PC-9 (cell line): ENCODE data around the gene ANKRD33B. TPM values are rescaled to one million over a fixed set of nuclear protein-coding genes. Genes with fewer than 3 reads are reported as not detected.

ENCODE experiments used
- BruUV-seq: library from RNA; stranded (reverse); fragments of 400-500 nt; replicated peaks from 2 replicates; lab custom pipeline; 2021; lab: Mats Ljungman, UMichigan
- CTCF ChIA-PET: fragments of 300-600 bp; sonication (Branson Sonifier 250); formaldehyde crosslinking; loops from one replicate; lab custom pipeline; 2022; ENCODE audit warnings: antibody characterized with exemption; lab: Charles Lee
- POLR2A ChIA-PET: fragments of 300-600 bp; sonication (Branson Sonifier 250); formaldehyde crosslinking; loops from one replicate; lab custom pipeline; 2022; ENCODE audit warnings: antibody characterized with exemption; ENCODE audit not compliant: unreplicated experiment; lab: Charles Lee
- DNase-seq, 2 experiments: peaks; one replicate each; pipeline versions ENCODE4 v3.0.0 to v3.0.0-alpha.2; 2015 to 2022; ENCODE audit warnings: mixed read lengths in 1 of 2
- H2AFZ ChIP-seq: fragments of 200-600 bp; sonication (generic); 2 replicates; pipeline ENCODE4 v1.8.1; 2017; ENCODE audit warnings: antibody characterized with exemption
- H3F3A ChIP-seq: fragments of 200-600 bp; sonication (generic); 2 replicates; pipeline ENCODE4 v1.8.1; 2017; ENCODE audit warnings: antibody characterized with exemption, mild to moderate bottlenecking, low read depth; ENCODE audit not compliant: insufficient read depth
- H3K27ac ChIP-seq: fragments of 200-600 bp; sonication (generic); 2 replicates; pipeline ENCODE4 v1.6.1; 2016; ENCODE audit warnings: mixed run types
- H3K27me3 ChIP-seq: fragments of 200-600 bp; sonication (generic); 2 replicates; pipeline ENCODE4 v1.6.1; 2016; ENCODE audit warnings: low read depth, mixed run types; ENCODE audit not compliant: insufficient read depth
- H3K36me3 ChIP-seq: fragments of 200-600 bp; sonication (generic); 2 replicates; pipeline ENCODE4 v1.6.1; 2016; ENCODE audit warnings: low read depth, mixed run types
- H3K4me1 ChIP-seq: fragments of 200-600 bp; sonication (generic); replicated peaks from 2 replicates; pipeline ENCODE4 v1.6.1; 2016; ENCODE audit warnings: mixed run types; ENCODE audit not compliant: insufficient read depth
- H3K4me2 ChIP-seq: fragments of 200-600 bp; sonication (generic); 2 replicates; pipeline ENCODE4 v1.6.1; 2017; ENCODE audit warnings: mixed run types
- H3K4me3 ChIP-seq: fragments of 200-600 bp; sonication (generic); 2 replicates; pipeline ENCODE4 v1.6.1; 2016; ENCODE audit warnings: mixed run types
- H3K79me2 ChIP-seq: fragments of 200-600 bp; sonication (generic); 2 replicates; pipeline ENCODE4 v1.6.1; 2017; ENCODE audit warnings: low read depth, mixed run types
- H3K9me2 ChIP-seq: fragments of 200-600 bp; sonication (generic); 2 replicates; pipeline ENCODE4 v1.8.1; 2017; ENCODE audit warnings: mild to moderate bottlenecking; ENCODE audit not compliant: insufficient read depth
- H3K9me3 ChIP-seq: fragments of 200-600 bp; sonication (generic); 2 replicates; pipeline ENCODE4 v1.8.1; 2016; ENCODE audit warnings: low read depth; ENCODE audit not compliant: insufficient read depth
- H4K20me1 ChIP-seq: fragments of 200-600 bp; sonication (generic); 2 replicates; pipeline ENCODE4 v1.8.1; 2017; ENCODE audit not compliant: insufficient read depth
- CTCF ChIP-seq: fragments of 200-600 bp; sonication (generic); conservative IDR thresholded peaks from 2 replicates; pipeline ENCODE4 v1.6.1; 2017; ENCODE audit warnings: mixed run types, antibody characterized with exemption, mild to moderate bottlenecking, moderate library complexity
- EZH2 ChIP-seq: fragments of 200-600 bp; sonication (generic); IDR thresholded peaks from 2 replicates; pipeline ENCODE4 v1.8.0; 2017; ENCODE audit warnings: antibody characterized with exemption, low read depth
- intact Hi-C: fragments of 100-400 bp; cut with micrococcal nuclease; formaldehyde crosslinking; loops from one replicate; pipeline ENCODE4 v1.10.0; 2022; ENCODE audit not compliant: unreplicated experiment
- total RNA-seq: library from RNA; stranded (reverse); gene quantifications from 2 replicates; pipeline ENCODE4 v1.2.3, GENCODE V29; 2021

Gene ANKRD33B
- total RNA-seq, 1 experiment from 2014 or later = 32.1 TPM

GRCh38 chr5:10661401-10661800 lies 97.5 kb downstream of the ANKRD33B start:
- Histone ChIP-seq H3K4me3 (no peak overlapping the region), H3K79me2 (no peaks in the 10 kb centered on the region), H3F3A (no peaks in the 10 kb centered on the region), H3K4me1 (no peaks in the 10 kb centered on the region), H3K27ac (no peak overlapping the region), H3K27me3 (no peaks in the 10 kb centered on the region), H2AFZ (no peak overlapping the region), H3K36me3 (no peaks in the 10 kb centered on the region), H3K4me2 (no peak overlapping the region), H4K20me1 (no peaks in the 10 kb centered on the region), H3K9me3 (no peaks in the 10 kb centered on the region), H3K9me2 (no peaks in the 10 kb centered on the region)
- ChIA-PET POLR2A (no interaction called here), CTCF (no interaction called here)
- no TSS peak for BruUV-seq
- TF ChIP-seq CTCF = no peak
- TF ChIP-seq EZH2 = no peak
- no peak for DNase-seq
- intact Hi-C loops = no loop called here

- Histone ChIP-seq H3K4me1 (no peaks in the 10 kb centered on the region), H3K27ac (no peak overlapping the region), H3K4me3 (no peak overlapping the region), H3K9me3 (no peaks in the 10 kb centered on the region), H3F3A (no peaks in the 10 kb centered on the region), H3K4me2 (no peak overlapping the region), H3K79me2 (no peaks in the 10 kb centered on the region), H3K27me3 (no peaks in the 10 kb centered on the region), H3K36me3 (no peaks in the 10 kb centered on the region), H3K9me2 (no peaks in the 10 kb centered on the region), H2AFZ (no peak overlapping the region), H4K20me1 (no peaks in the 10 kb centered on the region)
- ChIA-PET CTCF (no interaction called here), POLR2A (no interaction called here)
- DNase-seq = no peak
- no TSS peak for BruUV-seq
- intact Hi-C loops = no loop called here
- TF ChIP-seq EZH2 = no peak
- TF ChIP-seq CTCF = no peak
Measured at GRCh38 chr5:10662083-10662482, 98.2 kb downstream of the ANKRD33B start.

- H3K9me2 ChIP-seq = no peaks in the 10 kb centered on the region
- ChIA-PET POLR2A (no interaction called here), CTCF (no interaction called here)
- TF ChIP-seq CTCF (no peak), EZH2 (no peak)
- no peaks in the 10 kb centered on the region for H3K4me1 ChIP-seq
- H3K4me3 ChIP-seq = no peak overlapping the region
- H2AFZ ChIP-seq = no peak overlapping the region
- no peaks in the 10 kb centered on the region for H3K36me3 ChIP-seq
- intact Hi-C loops = no loop called here
- no peaks in the 10 kb centered on the region for H3K79me2 ChIP-seq
- H3K27me3 ChIP-seq = no peaks in the 10 kb centered on the region
- no peak overlapping the region for H3K4me2 ChIP-seq
- no peaks in the 10 kb centered on the region for H3K9me3 ChIP-seq
- H3F3A ChIP-seq = no peaks in the 10 kb centered on the region
- no TSS peak for BruUV-seq
- DNase-seq = no peak
- no peak overlapping the region for H3K27ac ChIP-seq
- H4K20me1 ChIP-seq = no peaks in the 10 kb centered on the region
Measured at GRCh38 chr5:10662661-10663488, 99.0 kb downstream of the ANKRD33B start.
